Activated T-helper 9 cell treated with anti-CD3 and anti-CD28 coated beads, Interleukin-2, amount 50 U/mL, for 16 hours (primary cell): ENCODE data around the gene ELMO1.

Experiments
- DNase-seq: peaks from one replicate; pipeline ENCODE4 v3.0.0-alpha.2; 2020; ENCODE audit warnings: low read depth

The ELMO1 gene

DNA sequence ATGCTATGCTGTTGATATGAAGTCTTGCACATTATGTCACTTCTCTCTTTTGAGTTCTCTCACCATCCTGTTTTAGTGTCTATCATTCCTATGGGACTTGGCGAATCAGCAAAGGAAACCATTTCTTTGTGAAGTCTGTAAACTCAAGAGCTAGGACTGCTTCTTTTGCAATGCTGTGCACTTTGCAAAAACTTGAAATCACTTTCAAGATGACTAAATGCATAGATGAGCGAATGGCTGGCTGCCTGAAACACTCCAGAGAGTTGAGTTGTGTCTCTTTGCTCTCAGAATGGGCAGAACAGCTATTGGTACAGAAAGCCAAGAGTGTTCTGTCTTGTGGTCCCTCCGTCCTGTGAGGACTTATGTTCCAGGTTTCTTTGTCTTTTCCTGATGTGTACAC is 18.3 kb upstream of the ELMO1 start:
- DNase-seq = no peak

- DNase-seq = no peak
Measured at GRCh38 chr7:37462138-37462537, 13.5 kb upstream of the ELMO1 start.

DNA sequence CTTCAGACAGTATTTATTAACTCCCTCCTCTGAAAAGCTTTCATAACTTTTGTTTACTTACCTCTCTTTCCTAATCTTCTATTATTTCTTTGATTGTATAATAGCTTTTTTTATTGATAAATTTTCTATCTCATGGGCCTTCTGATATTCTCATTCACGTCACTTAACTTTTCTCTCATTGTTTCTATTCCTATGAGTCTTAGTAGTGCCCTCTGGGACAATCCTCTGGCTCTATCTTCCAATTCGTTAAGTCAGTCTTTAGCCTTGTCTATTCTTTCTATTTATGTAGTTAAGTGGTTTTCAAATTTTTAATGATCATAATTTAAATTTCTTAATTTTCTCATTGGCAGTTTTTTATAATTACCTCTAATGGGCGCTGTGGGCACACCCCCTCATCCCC is 6.4 kb upstream of the ELMO1 start:
- no peak for DNase-seq

DNA sequence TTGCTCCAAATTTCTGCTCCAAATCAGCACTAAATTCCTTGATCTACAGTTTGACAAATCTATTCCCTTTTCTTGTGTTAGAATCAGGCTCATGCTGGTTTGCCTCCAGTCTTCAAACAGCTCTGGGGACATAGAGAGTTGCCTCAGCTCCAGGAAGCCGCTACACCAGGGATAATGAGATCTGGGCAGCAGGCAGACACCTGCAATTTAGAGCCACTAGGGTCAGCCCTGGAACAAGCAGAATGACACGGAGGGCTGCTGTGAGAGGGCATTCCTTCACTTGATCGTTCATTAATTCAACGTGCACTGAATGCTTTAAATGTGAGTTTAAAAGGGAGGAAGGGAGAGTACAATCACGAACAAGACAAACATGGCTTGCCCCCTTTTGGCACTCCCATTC is 3.7 kb upstream of the ELMO1 start:
- no peak for DNase-seq

DNA sequence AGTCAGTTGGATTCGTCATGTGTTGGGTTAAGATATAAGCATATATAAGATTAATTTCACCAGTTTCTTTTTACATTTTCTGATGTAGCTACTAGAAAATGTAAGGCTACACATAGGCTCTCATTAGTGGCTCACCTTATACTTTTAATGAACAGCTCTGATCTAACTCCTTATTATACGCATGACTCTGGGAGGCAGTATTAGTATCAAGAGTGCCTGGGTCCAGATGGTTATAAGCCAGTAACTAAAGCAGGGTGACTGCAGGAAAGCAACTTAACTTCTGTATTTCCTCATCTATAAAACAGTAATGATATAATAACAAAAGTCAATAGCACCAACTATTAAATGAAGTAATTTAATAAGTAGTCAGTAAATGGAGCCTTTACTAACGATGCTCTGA is 1.4 kb upstream of the ELMO1 start:
- DNase-seq = no peak

- DNase-seq = no peak
Measured at GRCh38 chr7:37449621-37450020, 957 bp upstream of the ELMO1 start.

- peak; percentile 29 for DNase-seq
Measured at GRCh38 chr7:37448011-37448635, 541 bp downstream of the ELMO1 start.

DNA sequence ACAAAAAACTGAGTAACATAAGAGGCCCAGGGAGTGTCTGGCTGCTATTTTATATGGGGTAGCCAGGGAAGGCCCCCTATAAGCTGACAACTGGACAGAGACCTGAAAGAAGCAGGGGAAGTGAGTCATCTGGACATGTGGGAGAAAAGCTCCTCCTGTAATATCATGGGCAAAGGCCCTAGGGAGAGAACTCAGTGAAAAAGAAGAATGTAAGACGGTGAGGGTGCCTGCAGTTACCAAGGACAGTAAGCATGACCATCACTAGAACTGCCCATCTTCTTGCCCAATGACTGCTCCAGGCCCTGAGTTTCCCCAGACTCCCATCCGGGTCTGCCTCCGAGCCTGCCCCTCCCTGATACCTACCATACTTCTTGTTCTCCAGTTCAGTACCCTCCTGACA is 2.3 kb downstream of the ELMO1 start:
- no peak for DNase-seq

- DNase-seq = no peak
Measured at GRCh38 chr7:37445790-37446189, 2.9 kb downstream of the ELMO1 start.

DNA sequence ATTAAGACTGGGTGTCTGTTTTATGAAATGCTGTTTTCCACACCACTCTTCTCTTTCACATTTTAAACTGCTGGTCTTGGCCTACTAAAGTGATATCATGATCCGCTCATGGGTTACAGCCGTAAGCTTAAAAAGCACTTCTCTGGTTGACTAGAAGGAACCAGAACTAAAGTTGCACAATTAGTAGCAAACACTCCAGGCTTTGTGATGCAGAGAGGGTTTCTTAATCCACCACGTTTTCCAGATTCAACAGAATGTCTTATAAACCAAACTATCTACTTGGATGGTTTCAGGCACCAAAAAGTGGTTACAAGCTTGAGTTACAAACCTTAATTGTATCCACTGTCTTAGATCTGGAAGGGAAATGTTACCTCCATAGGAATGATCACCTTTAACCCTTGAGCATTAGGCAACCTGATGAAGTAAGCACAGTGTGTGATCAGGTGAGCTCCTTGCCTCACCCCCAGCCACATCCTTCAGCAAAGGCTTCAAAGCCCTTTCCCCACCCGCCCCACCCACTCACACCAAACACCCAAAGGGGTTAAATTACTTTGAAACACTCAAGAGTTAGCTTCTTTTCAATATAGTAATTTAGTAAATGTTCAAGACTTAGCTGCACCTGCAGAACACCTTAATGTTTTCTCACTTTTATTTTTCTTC is 3.5 kb downstream of the ELMO1 start:
- DNase-seq = no peak

GRCh38 chr7:37443627-37444026 is 5.0 kb downstream of the ELMO1 start:
- no peak for DNase-seq

GRCh38 chr7:37442268-37442667 is 6.4 kb downstream of the ELMO1 start:
- no peak for DNase-seq

- DNase-seq = no peak
Measured at GRCh38 chr7:37441816-37442215, 6.8 kb downstream of the ELMO1 start.

DNA sequence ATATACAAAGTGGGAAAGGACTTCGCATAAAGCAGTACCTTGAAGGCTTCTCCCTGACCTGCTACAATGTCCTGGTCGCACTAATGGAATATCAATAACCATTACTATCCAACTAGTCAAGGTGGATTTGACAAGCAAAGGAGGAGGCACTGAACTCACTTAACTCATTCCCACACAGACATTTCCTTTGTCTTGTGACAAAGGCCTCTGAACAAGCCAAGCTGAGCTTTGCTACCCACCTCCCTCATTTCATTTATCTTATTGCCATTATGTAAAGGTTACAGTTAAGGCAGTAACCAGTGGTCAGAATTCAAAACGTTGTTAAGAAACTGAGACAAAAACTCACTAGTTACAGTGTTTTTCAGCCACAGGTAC is 7.3 kb downstream of the ELMO1 start:
- DNase-seq = no peak

DNA sequence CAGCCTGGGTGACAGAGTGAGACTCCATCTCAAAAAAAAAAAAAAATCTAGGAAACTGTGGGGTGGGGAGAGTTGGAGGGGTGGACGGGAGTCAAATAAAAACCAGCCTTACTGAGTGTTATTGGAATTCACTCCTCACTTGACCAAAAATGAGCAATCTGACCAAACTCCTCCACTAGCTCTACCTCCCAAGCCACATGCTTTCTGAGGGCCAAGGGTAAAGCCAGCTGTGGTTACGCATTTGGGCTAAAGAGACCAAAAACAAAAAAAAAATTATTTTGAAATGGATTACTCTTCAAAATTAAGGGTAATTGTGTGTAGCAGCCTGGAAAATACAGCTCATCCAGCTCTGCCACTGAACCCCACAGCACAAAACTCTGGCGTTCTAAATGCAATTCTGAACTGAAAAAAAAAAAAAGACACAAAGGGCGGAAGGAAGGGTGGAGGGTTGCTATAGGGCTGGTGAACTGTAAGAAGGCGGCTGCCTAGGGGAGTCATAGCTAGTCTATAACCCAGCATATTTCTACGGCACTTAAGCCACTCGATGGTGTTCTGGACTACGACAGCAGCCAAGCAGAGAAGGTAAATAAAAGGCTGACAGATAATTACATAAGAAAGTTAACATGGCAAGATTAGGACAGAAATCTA is 7.8 kb downstream of the ELMO1 start:
- no peak for DNase-seq

DNA sequence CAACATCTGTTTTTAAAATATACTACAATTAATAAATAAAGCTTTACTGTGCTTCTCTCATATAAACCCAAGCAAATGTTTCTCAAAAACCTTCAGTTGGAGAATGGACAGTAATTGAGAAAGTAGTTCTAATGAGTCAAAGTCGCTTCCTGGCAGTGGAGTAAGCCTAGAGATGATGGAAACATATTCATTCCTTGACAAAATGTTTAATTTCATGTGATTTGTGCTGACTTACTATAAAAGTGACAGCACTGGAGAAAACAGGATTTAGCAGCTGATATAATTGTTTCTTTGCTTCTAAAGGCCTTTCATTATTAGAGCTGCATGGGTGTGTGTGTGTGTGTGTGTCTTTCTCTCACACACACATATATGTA is 9.0 kb downstream of the ELMO1 start:
- DNase-seq = no peak

GRCh38 chr7:37438906-37439652 is 9.6 kb downstream of the ELMO1 start:
- no peak for DNase-seq

- no peak for DNase-seq
Measured at GRCh38 chr7:37435156-37435855, 13.4 kb downstream of the ELMO1 start.

GRCh38 chr7:37434529-37434928 is 14.1 kb downstream of the ELMO1 start:
- DNase-seq = no peak

- no peak for DNase-seq
Measured at GRCh38 chr7:37433166-37433565, 15.5 kb downstream of the ELMO1 start.

GRCh38 chr7:37432281-37432920 is 16.3 kb downstream of the ELMO1 start:
- no peak for DNase-seq

DNA sequence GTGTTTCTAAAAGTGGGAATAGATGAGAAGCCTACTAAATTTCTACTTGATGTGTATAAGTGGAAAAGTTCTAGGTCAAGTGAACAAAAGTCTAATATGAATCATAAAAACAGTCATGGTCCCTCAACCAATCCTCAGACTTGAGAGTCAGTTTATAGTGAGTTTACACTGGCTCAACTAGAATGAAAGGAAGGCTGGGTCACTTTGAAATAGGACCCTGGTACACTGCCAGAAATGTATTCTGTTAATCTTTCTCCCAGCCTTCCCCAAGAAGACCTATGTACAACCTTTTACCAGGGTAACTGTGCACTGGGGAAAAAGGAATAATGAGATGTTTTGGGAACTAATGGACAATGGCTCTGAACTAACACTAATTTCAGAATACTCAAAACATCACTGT is 17.3 kb downstream of the ELMO1 start:
- no peak for DNase-seq
